Activated CD4-positive, alpha-beta T cell treated with anti-CD3 and anti-CD28 coated beads for 48 hours (primary cell): ENCODE measurements around the gene SEMG2.

Experiments used
- DNase-seq: peaks from one replicate; pipeline ENCODE4 v3.0.0-alpha.2; 2020

SEMG2 gene

DNA sequence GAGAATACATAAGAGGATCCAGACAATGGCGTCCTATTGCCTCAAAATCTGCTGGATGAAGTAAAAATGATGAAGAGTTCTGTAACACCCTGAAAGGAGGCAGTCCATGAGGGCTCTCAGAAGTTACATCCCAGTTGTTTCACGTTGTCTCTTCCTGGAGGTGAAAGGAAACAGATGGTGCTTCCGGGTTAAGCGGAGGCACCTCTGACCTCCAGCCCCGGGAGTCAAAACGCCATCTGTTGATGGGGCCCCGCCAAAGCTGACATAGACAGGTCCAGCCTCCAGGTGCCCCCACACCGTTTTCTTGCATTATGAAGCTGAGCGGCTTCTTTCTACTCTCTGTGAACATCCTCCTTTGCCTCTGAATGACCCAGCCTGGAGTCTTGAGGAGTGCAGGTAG is 9.5 kb downstream of the SEMG2 start:
- no peak for DNase-seq

DNA sequence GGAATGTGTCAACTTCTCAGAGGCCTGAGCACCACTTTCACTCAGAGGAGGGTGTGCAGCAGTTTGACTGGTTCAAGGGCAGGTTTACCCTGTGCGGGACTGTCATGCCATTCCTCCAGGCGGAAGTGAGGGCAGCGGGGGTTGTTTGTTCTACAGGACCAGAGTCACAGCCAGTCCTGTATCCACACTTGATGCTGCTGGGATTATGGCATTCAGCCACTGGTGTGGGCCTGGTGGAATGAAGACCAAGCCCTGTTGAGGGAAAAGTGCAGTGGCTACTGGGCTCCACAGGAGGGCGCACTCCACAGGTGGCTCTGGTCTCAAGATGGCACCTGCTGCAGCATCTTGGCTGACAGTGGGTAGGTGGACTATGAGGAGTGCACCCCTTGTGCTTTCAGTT is 14.8 kb downstream of the SEMG2 start:
- peak; percentile 20 for DNase-seq

DNA sequence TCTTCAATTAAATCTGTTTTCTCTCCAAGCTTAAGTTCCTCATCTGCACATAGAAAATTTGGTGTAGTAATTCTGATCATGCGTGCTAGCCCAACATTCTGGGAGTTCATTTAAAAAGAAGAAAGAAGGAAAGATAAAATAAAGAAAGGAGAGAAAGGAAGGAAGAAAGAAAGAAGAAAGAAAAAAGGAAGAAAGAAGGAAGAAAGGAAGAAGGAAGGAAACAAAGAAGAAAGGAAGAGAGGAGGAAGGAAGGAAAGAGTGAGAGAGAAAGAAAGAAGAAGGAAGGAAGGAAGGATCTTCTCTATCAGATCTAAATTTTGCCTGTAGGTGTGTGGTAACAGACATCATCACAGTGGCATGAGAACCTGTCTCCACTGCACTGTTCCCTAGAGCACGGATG is 17.0 kb downstream of the SEMG2 start:
- no peak for DNase-seq

DNA sequence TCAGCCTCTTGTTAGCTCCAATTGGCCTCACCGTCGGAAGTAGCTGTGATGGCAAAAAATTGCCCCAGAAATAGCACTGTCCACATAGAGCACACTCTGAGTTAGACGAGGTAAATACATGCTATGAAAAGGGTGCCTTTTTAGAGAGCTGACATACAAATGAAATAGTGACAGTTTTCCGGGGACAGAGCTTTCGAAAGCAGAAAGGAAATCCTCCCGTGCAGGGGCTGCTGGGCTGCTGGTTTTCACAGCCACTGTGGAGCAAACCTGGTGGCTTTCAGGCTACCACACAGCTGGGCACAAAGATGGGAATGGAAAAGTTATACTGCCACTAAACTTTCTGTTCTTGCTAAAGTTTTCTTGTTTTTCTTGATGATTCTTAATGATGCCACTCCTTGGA is 24.9 kb downstream of the SEMG2 start:
- DNase-seq = no peak

DNA sequence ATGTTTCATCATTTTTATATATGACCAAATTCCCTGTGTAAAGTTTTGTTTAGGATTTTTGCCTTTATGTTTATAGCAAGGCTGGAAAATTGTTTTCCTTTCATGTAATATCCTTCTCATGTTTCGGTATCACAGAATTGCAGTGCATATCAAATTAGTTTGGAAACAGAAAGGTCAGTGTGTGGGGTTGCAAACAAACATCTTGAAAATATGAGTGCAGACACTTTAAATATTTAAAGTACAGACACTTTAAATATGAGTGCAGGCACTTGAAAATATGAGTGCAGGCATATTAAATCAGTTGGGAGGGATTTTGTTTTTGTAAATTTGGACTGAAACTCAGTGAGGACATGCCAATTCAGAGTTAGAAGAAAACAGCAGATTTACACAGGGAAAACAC is 26.7 kb downstream of the SEMG2 start:
- no peak for DNase-seq

DNA sequence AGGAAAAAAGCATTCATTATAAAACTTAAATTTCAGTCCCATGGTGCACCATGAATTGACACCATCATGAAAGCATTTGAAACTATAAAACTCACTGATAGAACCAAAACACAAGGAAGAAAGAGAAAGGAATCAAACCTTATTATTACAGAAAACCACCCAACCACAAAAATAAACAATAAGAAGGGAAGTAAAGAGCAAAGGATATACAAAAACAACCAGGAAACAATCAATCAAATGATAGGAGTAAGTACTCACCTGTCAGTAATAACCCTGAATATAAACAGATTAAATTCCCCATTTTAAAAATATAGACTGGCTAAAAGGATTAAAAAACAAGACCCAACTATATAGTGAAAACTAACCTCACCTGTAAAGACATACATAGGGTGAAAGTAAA is 27.4 kb downstream of the SEMG2 start:
- no peak for DNase-seq

DNA sequence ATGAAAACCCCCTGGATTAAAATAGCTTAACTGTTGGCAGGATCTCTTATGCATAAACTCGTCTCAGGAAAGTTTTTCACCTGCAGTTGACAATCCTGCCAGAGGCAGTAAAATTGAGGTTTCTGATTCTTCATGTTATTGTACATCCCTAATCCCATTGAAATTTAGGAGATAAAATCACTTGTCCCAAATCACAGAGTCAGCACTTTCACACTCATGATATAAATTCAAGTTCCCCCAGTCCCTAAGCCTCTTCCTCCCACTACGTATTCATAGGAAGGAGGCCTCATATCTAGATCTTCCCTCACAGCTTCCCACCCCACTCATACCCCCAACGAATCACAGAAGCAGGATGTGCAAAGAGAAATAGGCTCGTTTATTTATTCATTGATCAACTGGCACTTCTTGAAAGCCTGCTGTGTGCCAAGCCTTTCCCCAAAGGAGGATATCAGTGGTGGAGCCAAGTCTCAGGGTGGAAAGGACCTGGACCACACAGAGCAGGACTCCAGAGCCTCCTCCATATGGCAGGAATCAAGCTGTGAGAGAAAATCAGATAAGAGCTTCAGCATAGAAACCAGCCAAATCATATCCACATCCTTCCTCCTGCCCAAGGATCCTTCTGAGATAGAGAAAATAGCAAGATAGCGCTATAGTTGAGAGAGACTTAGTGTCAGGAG is 30.8 kb downstream of the SEMG2 start:
- DNase-seq = no peak

DNA sequence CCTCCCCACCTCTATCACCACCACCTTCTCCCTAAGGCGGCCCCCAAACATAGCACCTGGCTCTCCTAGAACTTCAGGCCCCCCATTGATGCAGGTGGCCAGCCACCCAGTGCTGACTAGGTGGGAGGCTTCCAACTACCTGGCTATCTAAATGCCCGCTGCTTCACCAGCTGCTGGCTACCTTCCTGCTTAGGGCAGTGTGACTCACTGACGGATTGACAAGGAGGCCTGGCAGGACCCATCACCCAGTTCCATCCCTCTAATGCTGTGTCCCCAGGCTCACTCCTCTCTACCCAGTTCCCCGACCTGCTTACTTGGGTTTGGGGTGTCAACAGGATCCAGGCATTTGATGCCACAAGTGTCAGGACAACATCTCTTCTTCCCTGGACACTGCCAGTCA is 32.1 kb downstream of the SEMG2 start:
- no peak for DNase-seq

DNA sequence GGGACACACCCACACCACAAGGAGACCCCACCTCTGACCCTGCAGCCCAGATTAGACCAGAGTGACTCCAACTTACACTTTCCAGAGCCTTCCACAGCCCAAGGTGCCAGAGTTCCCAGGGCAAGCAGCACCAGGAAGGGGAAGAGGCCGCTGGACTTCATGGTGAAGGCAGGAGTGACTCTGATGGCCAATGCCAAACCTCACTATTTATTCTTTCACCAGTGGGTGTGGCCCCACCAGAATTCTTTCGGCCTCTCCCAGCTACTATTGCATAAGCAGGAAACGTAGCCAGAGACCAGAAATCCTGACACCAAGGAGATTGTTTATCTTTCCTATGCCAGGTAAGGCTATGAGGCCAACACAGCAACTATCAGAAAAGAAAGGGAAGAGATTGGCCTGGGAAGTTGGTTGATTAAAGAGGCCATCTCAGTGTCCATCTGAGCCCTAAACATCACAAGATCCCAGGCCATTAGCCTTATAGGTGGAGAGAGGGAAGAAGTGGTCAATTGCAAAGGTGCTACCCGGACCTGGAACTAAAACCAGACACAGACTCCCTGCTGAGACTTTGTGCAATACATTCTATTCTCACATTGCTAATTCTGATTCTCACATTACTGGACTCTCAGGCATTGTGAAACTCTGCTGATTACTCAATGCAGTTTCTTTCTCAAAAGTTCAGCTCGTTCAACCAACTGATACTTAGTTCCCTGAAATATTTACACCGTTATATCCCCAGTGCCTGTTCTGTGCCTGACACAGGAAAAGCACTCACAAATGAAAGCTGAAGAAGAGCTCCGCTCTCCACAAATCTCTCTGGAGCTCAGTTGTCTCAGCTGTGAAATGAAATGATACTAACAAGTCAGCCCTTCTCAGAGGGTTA is 33.5 kb downstream of the SEMG2 start, which contains the start of gene SLPI:
SLPI (minus strand) TSS at position 182 of the 880 bp plus-strand sequence; CDS start at position 161, 21 bp downstream.
- no peak for DNase-seq

DNA sequence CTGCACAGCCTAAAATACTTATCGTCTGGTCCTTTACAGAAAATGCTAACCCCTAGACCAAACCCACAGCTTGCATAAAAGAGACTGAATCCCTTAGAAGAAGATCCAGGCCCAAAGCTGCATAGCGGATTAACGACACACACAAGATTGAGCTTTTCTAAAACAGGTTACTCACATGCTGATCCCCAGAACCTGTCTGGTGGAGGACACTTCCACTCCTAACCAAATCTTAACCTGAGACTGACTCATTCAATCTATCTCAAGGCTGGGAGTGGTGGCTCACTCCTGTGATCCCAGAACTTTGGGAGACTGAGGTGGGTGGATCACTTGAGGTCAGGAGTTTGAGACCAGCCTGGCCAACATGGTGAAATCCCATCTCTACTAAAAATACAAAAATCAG is 36.0 kb downstream of the SEMG2 start:
- no peak for DNase-seq

DNA sequence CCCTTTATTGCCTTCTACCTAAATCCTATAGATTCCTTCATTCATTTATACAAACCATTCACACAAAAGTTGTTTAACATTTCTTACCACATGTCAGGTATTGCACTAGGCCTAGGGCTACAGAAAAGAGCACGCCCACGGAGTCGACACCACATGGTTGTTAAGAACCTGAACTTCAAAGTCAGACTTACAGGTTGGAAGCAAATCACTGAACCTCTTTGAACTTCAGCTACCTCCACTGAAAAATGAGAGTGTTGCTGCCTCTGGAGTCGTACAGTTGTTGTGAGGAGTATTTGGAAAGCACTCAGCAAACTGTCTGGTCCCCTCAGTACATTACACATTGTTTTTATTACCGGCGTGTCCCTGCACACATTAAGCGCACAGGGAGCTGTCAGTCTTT is 36.5 kb downstream of the SEMG2 start:
- no peak for DNase-seq

DNA sequence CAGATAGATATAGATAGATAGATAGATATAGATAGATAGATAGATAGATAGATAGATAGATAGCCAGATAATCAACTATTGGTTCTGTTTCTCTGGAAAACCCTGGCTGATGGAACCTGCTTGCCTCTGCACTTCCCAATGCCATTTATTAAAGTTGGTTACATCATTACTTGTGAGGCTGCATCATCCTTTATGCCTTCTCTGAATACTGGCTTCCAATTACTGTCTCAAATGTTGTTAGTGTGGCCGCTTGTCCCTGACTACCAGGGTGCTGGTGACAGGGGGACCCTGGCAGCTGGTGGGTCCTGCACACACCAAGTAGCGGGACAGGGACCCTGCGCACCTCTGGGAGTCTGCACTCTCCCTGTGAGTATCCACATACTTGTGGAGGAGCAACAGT is 37.1 kb downstream of the SEMG2 start:
- no peak for DNase-seq

DNA sequence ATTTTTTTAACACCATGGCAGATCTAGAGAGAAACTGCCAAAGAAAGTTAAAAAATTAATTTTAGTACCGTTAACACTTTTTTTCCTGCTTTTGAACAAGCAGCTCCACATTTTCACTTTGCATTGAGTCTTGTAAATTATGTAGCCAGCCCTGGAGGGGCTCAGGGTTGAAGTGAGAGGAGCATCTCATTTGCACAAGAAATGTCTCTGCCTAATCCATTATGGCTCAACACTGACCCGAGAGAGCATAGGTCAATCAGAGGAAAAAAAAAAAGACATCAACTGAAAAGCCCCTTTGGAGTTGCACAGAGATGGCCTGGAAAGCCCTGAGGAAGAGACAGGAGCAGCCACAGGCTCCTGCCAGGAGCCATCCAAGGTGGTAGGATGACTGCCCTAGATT is 37.5 kb downstream of the SEMG2 start:
- DNase-seq = no peak

DNA sequence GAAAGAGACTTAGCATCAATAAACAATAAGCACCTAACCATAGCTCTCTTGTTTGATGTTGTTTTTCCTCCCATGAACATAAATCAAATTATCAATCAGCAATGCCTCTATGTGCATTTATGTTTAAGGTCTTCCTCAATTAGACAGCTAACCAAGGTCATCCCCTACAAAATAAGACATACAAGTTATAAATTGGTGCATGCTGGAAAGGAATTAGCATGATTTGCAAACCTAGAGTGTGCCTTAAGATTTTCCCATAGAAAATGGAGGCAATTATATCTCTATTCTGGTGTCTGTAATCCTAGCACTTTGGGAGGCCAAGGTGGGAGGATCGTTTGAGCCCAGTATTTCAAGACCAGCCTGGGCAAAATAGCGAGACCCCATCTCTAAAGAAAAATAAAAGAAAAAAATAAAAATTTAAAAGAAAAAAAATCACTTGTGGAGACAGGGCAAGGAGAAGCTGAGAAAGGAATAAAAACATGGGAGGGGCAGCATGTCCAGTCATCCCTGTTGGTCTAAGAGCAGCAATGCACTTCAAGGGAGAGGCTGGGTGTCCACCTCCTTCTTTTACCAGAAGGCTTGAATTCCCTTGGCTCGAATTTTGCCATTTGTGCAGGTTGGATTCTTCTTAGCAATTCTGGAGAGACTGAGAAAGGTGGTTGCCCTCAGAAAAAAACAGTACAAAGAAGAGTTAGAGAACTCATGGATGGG is 42.5 kb downstream of the SEMG2 start:
- no peak for DNase-seq

DNA sequence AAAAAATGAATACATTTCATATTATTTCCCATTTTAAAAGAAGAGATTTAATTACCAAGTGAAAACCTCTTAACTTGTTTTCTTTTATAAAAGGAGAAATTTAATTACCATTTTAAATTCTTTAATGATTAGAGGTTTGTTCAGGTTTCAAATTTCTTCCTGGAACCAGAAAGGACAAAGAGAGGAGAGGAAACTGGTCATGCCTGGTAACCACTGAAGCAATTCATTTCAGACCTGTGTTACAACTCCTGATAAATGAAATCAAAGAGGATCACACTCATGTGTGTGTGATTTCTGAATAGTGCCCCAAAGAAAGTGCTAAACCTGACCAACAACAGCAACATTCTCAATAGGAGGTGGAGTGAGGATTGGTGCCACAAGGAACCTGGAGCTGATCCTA is 45.8 kb downstream of the SEMG2 start:
- no peak for DNase-seq

DNA sequence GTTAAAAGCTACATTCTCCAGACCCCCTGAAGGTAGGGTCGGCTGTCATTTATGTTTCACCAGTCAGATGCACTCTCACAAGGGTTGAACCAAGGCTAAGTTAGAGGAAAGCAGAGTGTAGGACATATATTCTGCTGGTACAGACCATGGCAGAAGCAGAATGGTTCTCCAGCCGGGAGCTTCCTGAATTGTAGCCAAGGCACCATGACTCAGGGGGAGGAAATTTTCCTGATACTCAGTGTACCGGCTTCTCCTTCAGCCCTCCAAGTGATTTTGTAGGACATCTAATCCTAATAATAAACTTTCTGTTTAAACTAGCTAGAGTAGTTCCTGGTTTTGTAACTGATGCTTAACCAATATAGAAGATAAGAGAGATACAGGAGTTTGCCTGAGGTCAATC is 47.4 kb downstream of the SEMG2 start:
- no peak for DNase-seq

DNA sequence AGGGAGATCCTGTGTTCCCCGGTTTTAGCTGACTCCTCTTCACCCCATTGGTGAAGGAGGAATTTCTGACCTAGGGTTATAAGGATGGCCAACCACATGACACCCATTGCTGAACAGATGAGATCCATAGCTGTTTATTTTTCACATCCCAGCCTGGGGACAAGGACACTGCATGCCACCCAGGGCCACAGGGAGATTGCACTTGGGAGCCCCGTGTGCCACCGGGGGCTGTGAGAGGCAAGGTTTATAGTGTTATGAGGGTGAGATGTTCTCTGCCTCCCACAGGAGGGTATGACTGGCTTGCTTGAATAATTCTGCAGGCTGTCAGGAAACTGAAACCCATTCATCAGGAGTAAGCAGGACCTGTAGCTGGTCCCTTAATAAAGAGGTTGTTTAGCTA is 47.9 kb downstream of the SEMG2 start:
- no peak for DNase-seq

DNA sequence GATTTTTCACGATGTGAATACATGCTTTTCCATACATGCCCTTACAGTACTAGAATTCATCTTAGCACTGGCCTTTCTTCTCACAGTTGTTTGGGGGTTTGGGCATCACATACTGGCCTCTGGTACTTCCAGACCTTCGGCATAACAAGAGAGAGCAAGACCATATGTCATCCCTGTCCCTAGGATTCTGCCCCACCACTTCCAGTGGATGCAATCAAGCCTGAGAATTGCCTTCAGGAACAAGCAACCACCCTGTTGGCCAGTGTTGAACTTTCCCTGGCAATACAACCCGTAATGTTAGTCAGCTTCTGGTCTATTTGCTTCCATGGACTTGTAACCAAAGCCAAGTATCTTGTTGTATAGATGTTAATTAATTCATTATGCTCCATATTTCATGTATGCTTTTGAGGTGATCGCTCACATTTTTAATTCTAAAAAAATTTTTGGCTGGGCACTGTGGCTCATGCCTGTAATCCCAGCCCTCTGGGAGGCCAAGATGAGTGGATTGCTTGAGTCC is 48.6 kb downstream of the SEMG2 start:
- DNase-seq = no peak
